Uterus (tissue), 2 donors: ENCODE results near the gene RALGAPB.

ENCODE experiments used
- POLR2A ChIP-seq, 2 donors: fragments of 450-650 bp; IDR thresholded peaks; one replicate each; pipeline ENCODE4 v1.6.1; 2016; ENCODE audit warnings: antibody characterized with exemption in 2 of 2, mild to moderate bottlenecking in 1 of 2, moderate library complexity in 1 of 2
- TF ChIP-seq, protein P1 (sequence below), 4 experiments: fragments of 200-600 bp in 2 of 4; fragments of 450-650 bp in 2 of 4; sonication (generic) in 2 of 4; IDR thresholded peaks; one replicate each; pipeline ENCODE4 v1.5.1; 2016 to 2019; ENCODE audit warnings: antibody characterized with exemption in 4 of 4, mild to moderate bottlenecking in 2 of 4, moderate library complexity in 1 of 4

DNA sequence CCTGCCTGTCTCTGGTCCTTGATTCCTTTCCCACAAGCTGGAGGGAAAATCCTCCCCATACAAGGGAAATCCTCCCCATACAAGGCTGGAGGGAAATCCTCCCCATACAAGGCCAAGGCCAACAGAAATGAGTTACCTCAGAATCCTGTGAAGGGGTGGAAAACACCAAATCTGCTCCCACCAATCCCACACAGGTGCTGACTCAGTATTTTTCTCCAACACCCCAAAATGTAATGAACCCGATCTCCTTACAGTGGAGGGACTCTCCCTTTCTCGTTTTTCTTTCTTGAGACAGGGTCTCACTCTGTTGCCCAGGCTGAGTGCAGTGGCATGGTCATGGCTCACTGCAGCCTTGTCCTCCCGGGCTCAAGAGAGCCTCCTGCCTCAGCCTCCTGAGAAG is 43.8 kb upstream of the RALGAPB start:
- TF ChIP-seq, protein P1, sequence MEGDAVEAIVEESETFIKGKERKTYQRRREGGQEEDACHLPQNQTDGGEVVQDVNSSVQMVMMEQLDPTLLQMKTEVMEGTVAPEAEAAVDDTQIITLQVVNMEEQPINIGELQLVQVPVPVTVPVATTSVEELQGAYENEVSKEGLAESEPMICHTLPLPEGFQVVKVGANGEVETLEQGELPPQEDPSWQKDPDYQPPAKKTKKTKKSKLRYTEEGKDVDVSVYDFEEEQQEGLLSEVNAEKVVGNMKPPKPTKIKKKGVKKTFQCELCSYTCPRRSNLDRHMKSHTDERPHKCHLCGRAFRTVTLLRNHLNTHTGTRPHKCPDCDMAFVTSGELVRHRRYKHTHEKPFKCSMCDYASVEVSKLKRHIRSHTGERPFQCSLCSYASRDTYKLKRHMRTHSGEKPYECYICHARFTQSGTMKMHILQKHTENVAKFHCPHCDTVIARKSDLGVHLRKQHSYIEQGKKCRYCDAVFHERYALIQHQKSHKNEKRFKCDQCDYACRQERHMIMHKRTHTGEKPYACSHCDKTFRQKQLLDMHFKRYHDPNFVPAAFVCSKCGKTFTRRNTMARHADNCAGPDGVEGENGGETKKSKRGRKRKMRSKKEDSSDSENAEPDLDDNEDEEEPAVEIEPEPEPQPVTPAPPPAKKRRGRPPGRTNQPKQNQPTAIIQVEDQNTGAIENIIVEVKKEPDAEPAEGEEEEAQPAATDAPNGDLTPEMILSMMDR (IDR thresholded peaks at IDR 0.05): no peak
- no peak for TF ChIP-seq POLR2A (IDR thresholded peaks at IDR 0.05)
